Activated T-helper 1 cell treated with anti-CD3 and anti-CD28 coated beads, Interleukin-2, amount 50 U/mL, for 16 hours (primary cell): ENCODE results near the gene AUTS2.

Source experiments
- DNase-seq, 2 donors: peaks; one replicate each; pipeline ENCODE4 v3.0.0-alpha.2; 2020; ENCODE audit warnings: low read depth in 1 of 2, low spot score in 1 of 2

Gene AUTS2

GRCh38 chr7:70600993-70601392 is 1002.7 kb downstream of the AUTS2 start:
- no peak for DNase-seq

GRCh38 chr7:70602117-70602516 is 1003.8 kb downstream of the AUTS2 start:
- DNase-seq = no peak

GRCh38 chr7:70607281-70607680 is 1009.0 kb downstream of the AUTS2 start:
- DNase-seq = no peak

GRCh38 chr7:70607759-70608158 is 1009.5 kb downstream of the AUTS2 start:
- DNase-seq = no peak

GRCh38 chr7:70608229-70608628 is 1010.0 kb downstream of the AUTS2 start:
- no peak for DNase-seq

GRCh38 chr7:70612811-70613210 is 1014.5 kb downstream of the AUTS2 start:
- no peak for DNase-seq

GRCh38 chr7:70614237-70615045 is 1016.2 kb downstream of the AUTS2 start:
- no peak for DNase-seq

- no peak for DNase-seq
These were observed 1016.9 kb downstream of the AUTS2 start for GRCh38 chr7:70615066-70615606.

- DNase-seq = no peak
These were observed 1017.9 kb downstream of the AUTS2 start for GRCh38 chr7:70616211-70616610.

GRCh38 chr7:70616821-70617220 is 1018.5 kb downstream of the AUTS2 start:
- DNase-seq = no peak

GRCh38 chr7:70618020-70618551 is 1019.8 kb downstream of the AUTS2 start:
- DNase-seq = no peak

- no peak for DNase-seq
These were observed 1020.9 kb downstream of the AUTS2 start for GRCh38 chr7:70619130-70619529.

- DNase-seq = no peak
These were observed 1021.4 kb downstream of the AUTS2 start for GRCh38 chr7:70619659-70620058.

- no peak for DNase-seq
These were observed 1022.2 kb downstream of the AUTS2 start for GRCh38 chr7:70620333-70621055.

- no peak for DNase-seq
These were observed 1023.8 kb downstream of the AUTS2 start for GRCh38 chr7:70621954-70622600.

GRCh38 chr7:70622936-70623335 is 1024.7 kb downstream of the AUTS2 start:
- DNase-seq = no peak

- DNase-seq = no peak
These were observed 1026.3 kb downstream of the AUTS2 start for GRCh38 chr7:70624500-70625103.

- DNase-seq = no peak
These were observed 1029.2 kb downstream of the AUTS2 start for GRCh38 chr7:70627461-70627860.

GRCh38 chr7:70630440-70630817 is 1032.2 kb downstream of the AUTS2 start:
- no peak for DNase-seq

GRCh38 chr7:70630818-70631457 is 1032.7 kb downstream of the AUTS2 start:
- DNase-seq = no peak

- DNase-seq = no peak
These were observed 1033.4 kb downstream of the AUTS2 start for GRCh38 chr7:70631718-70632117.
